ENCODE data around the gene DMAP1.
A peak's percentile ranks its signal among the peaks of the same experiment; 100 is the strongest.
"Not testable (repeated sequence)": the region's sequence is repeated elsewhere in the genome, so short reads cannot be mapped to it uniquely, and the experiment has no call there.

The DMAP1 gene, protein sequence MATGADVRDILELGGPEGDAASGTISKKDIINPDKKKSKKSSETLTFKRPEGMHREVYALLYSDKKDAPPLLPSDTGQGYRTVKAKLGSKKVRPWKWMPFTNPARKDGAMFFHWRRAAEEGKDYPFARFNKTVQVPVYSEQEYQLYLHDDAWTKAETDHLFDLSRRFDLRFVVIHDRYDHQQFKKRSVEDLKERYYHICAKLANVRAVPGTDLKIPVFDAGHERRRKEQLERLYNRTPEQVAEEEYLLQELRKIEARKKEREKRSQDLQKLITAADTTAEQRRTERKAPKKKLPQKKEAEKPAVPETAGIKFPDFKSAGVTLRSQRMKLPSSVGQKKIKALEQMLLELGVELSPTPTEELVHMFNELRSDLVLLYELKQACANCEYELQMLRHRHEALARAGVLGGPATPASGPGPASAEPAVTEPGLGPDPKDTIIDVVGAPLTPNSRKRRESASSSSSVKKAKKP

GRCh38 chr1:44213222-44214112 is at the start of gene DMAP1:
Gene DMAP1, plus strand, starts transcription at chr1:44213471. Its CDS starts 283 bp downstream, at chr1:44213754.
- intact Hi-C loops (cut with DNase I): loop anchor here (10.0 kb wide), 2 partner anchors 209 to 381 kb away; no protein-coding TSS in a partner anchor
- peak; percentile 86 to 98 (median 91) for DNase-seq

- intact Hi-C loops (cut with DNase I): no loop called here
- no peak for DNase-seq
These were observed 44.7 kb upstream of the DMAP1 start for GRCh38 chr1:44168520-44169098.

GRCh38 chr1:44170281-44170823 is 42.9 kb upstream of the DMAP1 start:
- intact Hi-C loops (cut with DNase I): no loop called here
- no peak for DNase-seq

DNA sequence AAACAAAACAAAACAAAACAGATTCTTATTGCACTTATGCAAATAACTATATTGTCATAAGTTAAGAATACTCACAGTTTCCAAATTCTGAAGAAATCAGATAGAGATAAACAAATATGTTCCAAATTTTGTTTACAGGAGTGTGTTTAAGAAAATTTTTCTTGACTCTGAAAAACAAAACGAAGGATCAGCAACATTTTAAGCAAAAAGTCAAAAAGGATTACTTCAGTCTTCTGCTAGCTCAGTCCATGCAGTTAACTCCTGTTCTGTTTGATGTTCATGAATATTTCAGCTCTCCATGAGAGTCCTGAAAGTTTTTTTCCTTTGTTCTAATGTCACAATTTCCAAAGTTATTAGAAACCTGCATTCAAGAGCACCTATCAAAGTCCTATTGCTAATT is 38.6 kb upstream of the DMAP1 start:
- DNase-seq: no peak
- intact Hi-C loops (cut with DNase I): no loop called here

- intact Hi-C loops (cut with DNase I): no loop called here
- DNase-seq: no peak
These were observed 12.9 kb upstream of the DMAP1 start for GRCh38 chr1:44200336-44200735.

- DNase-seq; intact Hi-C loops (cut with DNase I): not testable (repeated sequence)
These were observed 6.7 kb upstream of the DMAP1 start for GRCh38 chr1:44206545-44206944.

GRCh38 chr1:44208226-44208625 is 5.0 kb upstream of the DMAP1 start:
- DNase-seq: no peak
- intact Hi-C loops (cut with DNase I): no loop called here

GRCh38 chr1:44210595-44210994 is 2.7 kb upstream of the DMAP1 start:
- no peak for DNase-seq
- intact Hi-C loops (cut with DNase I): loop anchor here (10.0 kb wide), 2 partner anchors 206 to 384 kb away; no protein-coding TSS in a partner anchor

GRCh38 chr1:44212355-44213221 is 683 bp upstream of the DMAP1 start:
- no peak for DNase-seq
- intact Hi-C loops (cut with DNase I): loop anchor here (10.0 kb wide), 2 partner anchors 208 to 382 kb away; no protein-coding TSS in a partner anchor

DNA sequence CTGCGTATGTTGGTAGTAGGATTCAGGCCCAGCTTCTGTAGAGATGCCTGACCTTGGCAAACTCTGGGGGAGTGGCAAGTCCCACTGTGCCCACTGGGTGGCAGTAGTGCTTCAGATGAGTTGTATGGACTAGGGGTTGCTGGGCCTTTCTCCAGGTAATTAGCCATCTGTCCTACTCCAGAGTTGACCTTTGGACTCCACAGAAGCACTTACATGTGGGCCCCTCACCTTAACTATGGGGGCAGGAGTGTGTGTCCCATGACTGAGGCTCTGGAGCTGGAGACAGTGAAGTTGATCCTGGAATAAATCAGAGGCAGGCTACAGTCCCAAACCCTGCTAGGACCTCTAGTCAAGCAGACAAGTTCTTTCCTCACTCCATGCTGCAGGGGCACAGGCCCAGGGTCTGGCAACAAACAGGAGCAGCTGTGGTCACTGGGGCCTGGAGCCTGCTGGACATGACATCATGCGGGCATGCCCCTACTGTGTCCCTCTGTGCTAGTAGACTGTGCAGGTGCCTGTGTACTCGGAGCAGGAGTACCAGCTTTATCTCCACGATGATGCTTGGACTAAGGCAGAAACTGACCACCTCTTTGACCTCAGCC is 4.6 kb downstream of the DMAP1 start:
- peak; percentile 58 to 96 (median 82) for DNase-seq
- intact Hi-C loops (cut with DNase I): loop anchor here (2.0 to 10.0 kb wide), 4 partner anchors 77 to 434 kb away; no protein-coding TSS in a partner anchor

DNA sequence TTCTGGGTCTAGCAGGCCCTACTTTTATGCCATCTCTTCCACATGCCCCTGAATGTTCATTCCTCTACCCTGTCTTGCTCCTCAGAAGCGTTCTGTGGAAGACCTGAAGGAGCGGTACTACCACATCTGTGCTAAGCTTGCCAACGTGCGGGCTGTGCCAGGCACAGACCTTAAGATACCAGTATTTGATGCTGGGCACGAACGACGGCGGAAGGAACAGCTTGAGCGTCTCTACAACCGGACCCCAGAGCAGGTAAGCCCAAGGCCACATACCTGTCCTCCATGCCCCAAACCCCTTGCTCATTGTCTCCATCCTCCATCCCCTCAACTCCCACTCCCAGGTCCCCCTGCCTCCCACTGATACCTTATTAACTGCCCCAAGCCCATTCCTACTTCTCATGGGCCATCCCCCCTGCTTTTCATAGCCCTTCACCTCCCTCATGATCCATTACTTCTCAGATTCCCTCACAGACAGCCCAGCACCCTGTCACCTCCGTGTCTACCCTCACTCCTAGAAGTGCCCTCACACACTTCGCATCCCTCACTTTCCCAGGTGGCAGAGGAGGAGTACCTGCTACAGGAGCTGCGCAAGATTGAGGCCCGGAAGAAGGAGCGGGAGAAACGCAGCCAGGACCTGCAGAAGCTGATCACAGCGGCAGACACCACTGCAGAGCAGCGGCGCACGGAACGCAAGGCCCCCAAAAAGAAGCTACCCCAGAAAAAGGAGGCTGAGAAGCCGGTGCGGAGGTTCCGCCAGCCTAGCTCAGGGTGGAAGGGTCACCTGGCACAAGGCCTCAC is 5.4 kb downstream of the DMAP1 start:
- intact Hi-C loops (cut with DNase I): loop anchor here (5.0 to 10.0 kb wide), 3 partner anchors 214 to 434 kb away; no protein-coding TSS in a partner anchor
- DNase-seq: no peak

- intact Hi-C loops (cut with DNase I): loop anchor here (5.0 to 10.0 kb wide), 3 partner anchors 214 to 433 kb away; no protein-coding TSS in a partner anchor
- DNase-seq: no peak
These were observed 6.0 kb downstream of the DMAP1 start for GRCh38 chr1:44219301-44219626.

DNA sequence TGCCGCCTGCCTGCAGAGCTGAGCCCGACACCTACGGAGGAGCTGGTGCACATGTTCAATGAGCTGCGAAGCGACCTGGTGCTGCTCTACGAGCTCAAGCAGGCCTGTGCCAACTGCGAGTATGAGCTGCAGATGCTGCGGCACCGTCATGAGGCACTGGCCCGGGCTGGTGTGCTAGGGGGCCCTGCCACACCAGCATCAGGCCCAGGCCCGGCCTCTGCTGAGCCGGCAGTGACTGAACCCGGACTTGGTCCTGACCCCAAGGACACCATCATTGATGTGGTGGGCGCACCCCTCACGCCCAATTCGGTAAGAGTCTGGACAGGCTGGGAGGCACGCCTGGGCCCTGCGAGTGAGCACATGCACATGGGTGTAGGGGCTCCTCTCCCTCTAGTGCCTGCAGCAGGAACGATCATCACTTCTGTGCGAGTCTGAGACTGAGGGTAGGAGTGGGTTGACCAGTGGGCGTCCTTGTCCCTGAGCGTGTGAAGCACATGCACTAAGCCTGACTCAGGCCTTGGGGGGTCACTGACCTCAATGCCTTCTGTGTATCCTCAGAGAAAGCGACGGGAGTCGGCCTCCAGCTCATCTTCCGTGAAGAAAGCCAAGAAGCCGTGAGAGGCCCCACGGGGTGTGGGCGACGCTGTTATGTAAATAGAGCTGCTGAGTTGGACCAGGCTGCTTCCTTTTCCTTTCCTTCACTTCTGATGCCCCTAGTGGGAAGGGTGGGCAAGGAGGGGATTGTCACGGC is 6.9 kb downstream of the DMAP1 start:
- peak in 2 of 10 donors; percentile 79 to 85 for DNase-seq
- intact Hi-C loops (cut with DNase I): no loop called here

DNA sequence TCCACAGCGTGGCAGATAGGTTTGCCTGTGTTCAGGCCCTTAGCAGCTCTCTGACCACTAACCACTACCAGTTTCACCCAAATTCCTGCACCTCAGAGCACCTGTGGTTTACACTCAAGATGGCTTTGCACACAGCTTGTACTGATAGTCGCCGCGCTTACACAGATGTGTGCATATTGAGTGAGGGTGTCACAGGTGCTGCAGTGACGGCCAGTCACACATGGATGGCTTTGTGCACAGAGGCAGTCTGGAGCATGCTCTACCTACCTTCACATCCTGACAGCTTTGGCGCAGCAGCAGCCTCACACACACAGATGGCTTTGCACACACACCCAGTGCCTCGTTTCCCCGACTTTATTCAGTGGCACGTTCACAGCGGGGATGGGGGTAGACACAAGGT is 7.5 kb downstream of the DMAP1 start:
- no peak for DNase-seq
- intact Hi-C loops (cut with DNase I): no loop called here

GRCh38 chr1:44221769-44222168 is 8.5 kb downstream of the DMAP1 start:
- intact Hi-C loops (cut with DNase I): no loop called here
- no peak for DNase-seq

GRCh38 chr1:44222397-44223186 is 9.3 kb downstream of the DMAP1 start:
- DNase-seq: no peak
- intact Hi-C loops (cut with DNase I): no loop called here

DNA sequence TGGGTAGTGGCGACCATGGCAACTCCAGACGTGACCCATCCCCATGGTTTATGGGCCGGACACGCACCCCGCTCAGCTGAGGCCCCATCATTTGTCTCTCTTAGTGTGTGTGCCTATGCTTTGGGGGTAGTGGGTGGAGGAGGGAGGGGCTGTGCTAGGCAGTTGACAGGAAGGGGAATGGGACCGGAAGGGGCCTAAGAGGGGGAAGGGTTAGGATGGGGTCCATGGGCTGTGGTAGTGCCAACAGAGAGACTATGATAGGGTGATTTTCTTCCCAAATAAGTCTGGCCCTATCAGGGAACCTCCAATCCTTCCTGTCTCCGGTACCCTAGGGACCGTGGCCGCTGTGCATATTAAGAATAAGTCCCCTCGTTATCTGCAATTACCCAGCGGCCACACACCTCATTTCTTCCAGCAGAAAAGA is 9.9 kb downstream of the DMAP1 start:
- DNase-seq: no peak
- intact Hi-C loops (cut with DNase I): no loop called here

Data from posterior cingulate gyrus (tissue), 11 donors.